ENCODE results near the gene EDN3.

EDN3 gene

GRCh38 chr20:59374261-59374660 is 73.8 kb downstream of the EDN3 start:
- DNase-seq = no peak

- no peak for DNase-seq
Observed at GRCh38 chr20:59375541-59375940, 75.1 kb downstream of the EDN3 start.

All from activated naive CD4-positive, alpha-beta T cell treated with anti-CD3 and anti-CD28 coated beads, Interleukin-2, amount 50 U/mL, for 16 hours (primary cell).